ENCODE measurements around the gene TSSK2.

GRCh38 chr22:19132153-19132552, 1.0 kb downstream of the TSSK2 start:
- TF ChIP-seq POLR2AphosphoS5 (IDR thresholded peaks at IDR 0.05; ENCODE audit: low read depth, low read length), result no peak
- no peak for TF ChIP-seq SIN3A (IDR thresholded peaks at IDR 0.05; ENCODE audit: borderline replicate concordance, insufficient read depth, low read length)
- no peak for TF ChIP-seq REST (IDR thresholded peaks at IDR 0.05; ENCODE audit: insufficient read depth in 1 of 2, low read depth in 2 of 2, low read length in 2 of 2)
- TF ChIP-seq TAF1 (IDR thresholded peaks at IDR 0.05; ENCODE audit: borderline replicate concordance, insufficient read depth, low read length), result no peak
